ENCODE results near the gene MYBPC1.
A peak's percentile ranks its signal among the peaks of the same experiment; 100 is the strongest.
"Not testable (repeated sequence)": the region's sequence is repeated elsewhere in the genome, so short reads cannot be mapped to it uniquely, and the experiment has no call there.

The MYBPC1 gene

GRCh38 chr12:101664992-101665391, 70.2 kb downstream of the MYBPC1 start:
- DNase-seq: no peak

- DNase-seq: peak in 1 of 2 experiments; percentile 27
Measured at GRCh38 chr12:101666052-101666728, 71.4 kb downstream of the MYBPC1 start.

GRCh38 chr12:101667591-101667990, 72.8 kb downstream of the MYBPC1 start:
- no peak for DNase-seq

- peak in 1 of 2 experiments; percentile 17 for DNase-seq
Measured at GRCh38 chr12:101670007-101670671, 75.4 kb downstream of the MYBPC1 start.

GRCh38 chr12:101671157-101671791, 76.5 kb downstream of the MYBPC1 start:
- no peak for DNase-seq

- DNase-seq: no peak
Measured at GRCh38 chr12:101671833-101672232, 77.1 kb downstream of the MYBPC1 start.

- no peak for DNase-seq
Measured at GRCh38 chr12:101675555-101675954, 80.8 kb downstream of the MYBPC1 start.

- DNase-seq: not testable (repeated sequence)
Measured at GRCh38 chr12:101676497-101676896, 81.7 kb downstream of the MYBPC1 start.

GRCh38 chr12:101678081-101678480, 83.3 kb downstream of the MYBPC1 start:
- no peak for DNase-seq

- no peak for DNase-seq
Measured at GRCh38 chr12:101680240-101680639, 85.5 kb downstream of the MYBPC1 start.

GRCh38 chr12:101680647-101681046, 85.9 kb downstream of the MYBPC1 start:
- DNase-seq: no peak

GRCh38 chr12:101681627-101682026, 86.9 kb downstream of the MYBPC1 start:
- DNase-seq: not testable (repeated sequence)

GRCh38 chr12:101685092-101685491, 90.3 kb downstream of the MYBPC1 start:
- DNase-seq: no peak

GRCh38 chr12:101686176-101686575, 91.4 kb downstream of the MYBPC1 start:
- DNase-seq: no peak

- no peak for DNase-seq
Measured at GRCh38 chr12:101690544-101691098, 95.8 kb downstream of the MYBPC1 start.

GRCh38 chr12:101691503-101692096, 96.8 kb downstream of the MYBPC1 start:
- no peak for DNase-seq

GRCh38 chr12:101694297-101694848, 99.6 kb downstream of the MYBPC1 start:
- DNase-seq: no peak

- no peak for DNase-seq
Measured at GRCh38 chr12:101694986-101695385, 100.2 kb downstream of the MYBPC1 start.

GRCh38 chr12:101695706-101696105, 100.9 kb downstream of the MYBPC1 start:
- no peak for DNase-seq

GRCh38 chr12:101696251-101697196, 101.8 kb downstream of the MYBPC1 start:
- peak in 1 of 2 experiments; percentile 56 for DNase-seq

GRCh38 chr12:101697197-101697929, 102.6 kb downstream of the MYBPC1 start, which contains the start of gene CHPT1:
Gene CHPT1, plus strand, starts transcription at chr12:101697640. Its CDS starts 222 bp downstream, at chr12:101697862.
- peak; percentile 64 to 92 for DNase-seq
